GM19455 (cell line): Measurements from ENCODE around the gene VSIR.

ENCODE experiments used
- ATAC-seq: cut with Tn5 transposase; IDR thresholded peaks from one replicate; pipeline ENCODE4 v1.9.1; 2021; ENCODE audit not compliant: unreplicated experiment

VSIR gene

DNA sequence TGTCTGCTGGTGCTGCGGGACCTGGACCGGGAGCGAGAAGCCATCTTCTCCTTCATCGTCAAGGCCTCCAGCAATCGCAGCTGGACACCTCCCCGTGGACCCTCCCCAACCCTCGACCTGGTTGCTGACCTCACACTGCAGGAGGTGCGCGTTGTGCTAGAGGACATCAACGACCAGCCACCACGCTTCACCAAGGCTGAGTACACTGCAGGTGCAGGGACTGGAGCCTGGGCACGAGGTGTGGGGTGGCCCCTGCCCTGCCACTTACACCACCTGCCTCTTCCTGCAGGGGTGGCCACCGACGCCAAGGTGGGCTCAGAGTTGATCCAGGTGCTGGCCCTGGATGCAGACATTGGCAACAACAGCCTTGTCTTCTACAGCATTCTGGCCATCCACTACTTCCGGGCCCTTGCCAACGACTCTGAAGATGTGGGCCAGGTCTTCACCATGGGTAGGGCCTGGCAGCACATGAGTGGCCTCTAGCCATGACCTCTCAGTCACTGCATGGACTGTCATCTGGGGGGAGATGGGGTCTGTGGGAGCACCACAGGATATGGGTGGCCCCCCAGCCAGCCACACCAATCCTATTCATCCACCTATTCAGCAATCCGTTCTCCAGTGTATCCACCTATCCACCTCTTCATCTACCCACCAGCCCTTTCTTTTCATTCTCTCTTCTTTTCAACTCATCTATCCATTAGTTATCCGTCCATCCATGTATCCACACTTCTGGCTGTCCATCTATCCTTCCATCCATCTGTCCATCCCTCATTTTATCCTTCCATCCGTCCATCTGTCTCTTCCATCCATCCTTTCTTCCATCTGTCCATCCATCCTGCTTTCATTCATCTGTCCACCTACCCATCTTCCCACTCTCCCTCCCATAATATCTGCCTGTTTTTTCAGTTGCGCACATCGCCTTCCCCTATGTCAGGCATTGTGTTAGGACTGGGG lies 34.5 kb upstream of the VSIR start:
- no peak for ATAC-seq

DNA sequence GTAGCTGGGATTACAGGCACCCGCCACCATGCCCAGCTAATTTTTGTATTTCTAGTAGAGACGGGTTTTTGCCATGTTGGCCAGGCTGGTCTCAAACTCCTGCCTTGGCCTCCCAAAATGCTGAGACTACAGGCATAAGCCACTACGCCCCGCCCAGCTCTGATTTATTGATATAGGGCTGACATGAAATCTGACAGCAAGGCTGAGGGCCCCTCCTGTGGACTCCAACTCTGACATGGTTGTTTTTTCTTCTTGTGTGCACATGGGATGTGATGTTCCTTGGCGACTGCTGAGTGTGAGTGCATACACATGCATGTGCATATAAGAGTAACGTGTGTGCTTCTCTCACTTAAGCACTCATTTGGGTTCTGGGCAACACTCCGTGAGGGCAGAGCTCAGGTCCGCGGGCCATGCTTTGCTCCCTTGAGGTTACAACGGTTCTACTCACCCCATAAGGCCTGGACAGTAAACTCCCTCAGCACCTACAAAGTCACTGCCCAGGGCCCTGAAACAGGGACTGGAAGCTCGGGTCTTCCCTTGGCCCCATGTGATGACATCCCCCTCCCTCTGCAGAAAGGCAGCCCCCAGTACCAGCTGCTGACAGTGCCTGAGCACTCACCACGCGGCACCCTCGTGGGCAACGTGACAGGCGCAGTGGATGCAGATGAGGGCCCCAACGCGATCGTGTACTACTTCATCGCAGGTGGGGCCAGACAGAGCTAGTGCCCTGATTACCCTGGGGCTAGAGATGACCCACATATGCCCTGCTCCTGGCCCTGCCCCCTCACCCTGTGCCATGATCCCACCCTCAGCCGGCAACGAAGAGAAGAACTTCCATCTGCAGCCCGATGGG lies 33.6 kb upstream of the VSIR start:
- no peak for ATAC-seq

DNA sequence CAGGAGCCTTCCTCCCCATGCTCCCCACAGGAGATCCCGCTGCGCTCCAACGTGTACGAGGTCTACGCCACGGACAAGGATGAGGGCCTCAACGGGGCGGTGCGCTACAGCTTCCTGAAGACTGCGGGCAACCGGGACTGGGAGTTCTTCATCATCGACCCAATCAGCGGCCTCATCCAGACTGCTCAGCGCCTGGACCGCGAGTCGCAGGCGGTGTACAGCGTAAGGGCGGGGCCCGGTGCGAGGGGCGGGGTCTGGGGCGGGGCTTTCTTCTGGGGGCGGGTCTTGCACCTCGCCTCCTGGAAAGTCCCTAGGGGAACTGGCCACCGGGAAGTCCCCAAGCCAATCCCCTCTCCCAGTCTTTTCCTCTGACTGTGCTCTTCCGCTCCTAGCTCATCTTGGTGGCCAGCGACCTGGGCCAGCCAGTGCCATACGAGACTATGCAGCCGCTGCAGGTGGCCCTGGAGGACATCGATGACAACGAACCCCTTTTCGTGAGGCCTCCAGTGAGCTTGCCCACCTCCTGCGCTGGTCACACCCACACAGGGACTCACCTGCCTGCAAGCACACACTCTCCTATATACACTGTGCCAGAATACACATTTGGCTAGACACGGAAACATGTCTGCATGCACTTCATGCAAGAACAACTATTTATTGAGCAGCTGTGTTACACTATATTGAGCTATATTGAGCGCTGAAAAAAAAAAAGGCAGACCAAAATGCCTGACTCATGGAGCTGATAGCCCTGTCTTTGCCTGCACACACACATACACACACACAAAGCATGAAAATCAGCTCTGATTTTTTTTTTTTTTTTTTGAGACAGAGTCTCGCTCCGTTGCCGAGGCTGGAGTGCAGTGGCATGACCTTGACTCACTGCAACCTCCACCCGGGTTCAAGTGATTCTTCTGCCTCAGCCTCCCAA lies 32.7 kb upstream of the VSIR start:
- ATAC-seq: no peak

DNA sequence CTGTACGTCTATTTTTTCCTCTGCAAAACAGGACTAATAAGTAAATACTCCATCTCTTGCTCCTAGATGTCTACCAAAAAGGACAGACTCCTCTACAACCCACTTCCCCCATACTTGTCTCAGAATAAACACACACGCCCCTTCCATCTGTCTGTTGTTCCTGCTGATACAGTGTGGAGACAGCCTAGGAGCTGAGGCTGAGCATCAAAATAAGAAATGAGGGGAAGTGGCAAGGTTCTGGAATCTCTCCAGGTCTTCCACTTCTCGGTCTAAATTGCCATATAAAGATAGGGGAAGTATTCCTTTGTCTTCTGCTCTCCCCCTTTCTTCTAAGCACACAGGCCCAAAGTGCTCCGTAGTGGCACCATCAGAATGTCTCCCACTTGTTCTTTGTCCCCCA lies 30.8 kb upstream of the VSIR start:
- ATAC-seq: no peak

DNA sequence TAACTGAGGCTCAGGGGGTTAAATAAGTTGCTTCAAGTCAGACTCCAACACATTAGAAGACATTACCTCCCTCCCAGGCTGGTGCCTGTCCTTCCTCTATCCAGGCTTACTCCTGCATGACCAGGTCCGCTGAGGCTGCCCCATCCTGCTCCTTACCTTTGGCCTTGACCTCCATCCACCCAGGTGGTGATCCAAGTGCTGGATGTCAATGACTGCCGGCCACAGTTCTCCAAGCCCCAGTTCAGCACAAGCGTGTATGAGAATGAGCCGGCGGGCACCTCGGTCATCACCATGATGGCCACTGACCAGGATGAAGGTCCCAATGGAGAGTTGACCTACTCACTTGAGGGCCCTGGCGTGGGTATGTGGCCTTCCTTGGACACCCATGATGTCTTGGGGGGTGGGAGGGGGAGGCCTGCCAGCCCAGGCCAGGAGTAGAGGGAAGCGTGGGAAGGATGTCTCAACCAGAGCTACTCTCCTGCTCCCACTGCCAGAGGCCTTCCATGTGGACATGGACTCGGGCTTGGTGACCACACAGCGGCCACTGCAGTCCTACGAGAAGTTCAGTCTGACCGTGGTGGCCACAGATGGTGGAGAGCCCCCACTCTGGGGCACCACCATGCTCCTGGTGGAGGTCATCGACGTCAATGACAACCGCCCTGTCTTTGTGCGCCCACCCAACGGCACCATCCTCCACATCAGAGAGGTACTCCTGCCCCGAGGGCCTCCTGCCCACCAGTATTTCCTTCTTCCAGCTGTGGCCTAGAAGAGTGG lies 29.6 kb upstream of the VSIR start:
- ATAC-seq: no peak

DNA sequence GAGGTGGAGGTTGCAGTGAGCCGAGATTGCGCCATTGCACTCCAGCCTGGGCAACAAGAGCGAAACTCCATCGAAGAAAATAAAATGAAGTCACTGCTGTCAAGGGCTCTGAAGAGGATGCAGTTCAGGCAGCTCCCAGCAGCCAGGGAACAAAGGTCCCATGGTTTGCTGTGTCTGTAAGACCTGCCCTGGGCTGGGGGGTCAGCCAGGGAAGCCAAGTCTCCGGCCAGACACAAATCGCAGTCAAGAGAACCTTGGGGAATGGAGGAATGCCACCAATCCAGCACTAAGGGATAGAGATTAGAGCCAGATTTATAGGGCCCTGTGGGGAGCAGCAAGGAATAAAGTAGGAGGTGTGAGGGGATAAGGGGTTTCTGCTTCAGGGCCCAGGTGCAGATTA lies 28.9 kb upstream of the VSIR start:
- no peak for ATAC-seq

DNA sequence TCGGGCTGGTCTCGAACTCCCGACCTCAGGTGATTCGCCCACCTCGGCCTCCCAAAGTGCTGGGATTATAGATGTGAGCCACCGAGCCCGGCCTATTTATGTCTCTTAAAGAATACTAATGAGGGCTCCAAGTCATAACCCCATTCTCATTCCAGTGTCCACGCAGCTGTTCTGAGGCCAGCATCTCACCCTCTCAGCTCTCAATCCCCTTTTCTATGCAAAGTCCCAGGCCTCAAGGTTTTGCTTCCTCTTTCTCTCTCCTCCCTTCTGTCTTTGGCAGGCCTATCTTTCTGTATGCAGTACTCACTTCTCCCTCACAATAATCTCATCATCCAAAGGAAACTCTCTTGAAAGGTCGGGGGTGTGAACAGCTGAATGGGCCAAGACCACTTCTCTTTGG lies 28.0 kb upstream of the VSIR start:
- ATAC-seq: peak; percentile 85

DNA sequence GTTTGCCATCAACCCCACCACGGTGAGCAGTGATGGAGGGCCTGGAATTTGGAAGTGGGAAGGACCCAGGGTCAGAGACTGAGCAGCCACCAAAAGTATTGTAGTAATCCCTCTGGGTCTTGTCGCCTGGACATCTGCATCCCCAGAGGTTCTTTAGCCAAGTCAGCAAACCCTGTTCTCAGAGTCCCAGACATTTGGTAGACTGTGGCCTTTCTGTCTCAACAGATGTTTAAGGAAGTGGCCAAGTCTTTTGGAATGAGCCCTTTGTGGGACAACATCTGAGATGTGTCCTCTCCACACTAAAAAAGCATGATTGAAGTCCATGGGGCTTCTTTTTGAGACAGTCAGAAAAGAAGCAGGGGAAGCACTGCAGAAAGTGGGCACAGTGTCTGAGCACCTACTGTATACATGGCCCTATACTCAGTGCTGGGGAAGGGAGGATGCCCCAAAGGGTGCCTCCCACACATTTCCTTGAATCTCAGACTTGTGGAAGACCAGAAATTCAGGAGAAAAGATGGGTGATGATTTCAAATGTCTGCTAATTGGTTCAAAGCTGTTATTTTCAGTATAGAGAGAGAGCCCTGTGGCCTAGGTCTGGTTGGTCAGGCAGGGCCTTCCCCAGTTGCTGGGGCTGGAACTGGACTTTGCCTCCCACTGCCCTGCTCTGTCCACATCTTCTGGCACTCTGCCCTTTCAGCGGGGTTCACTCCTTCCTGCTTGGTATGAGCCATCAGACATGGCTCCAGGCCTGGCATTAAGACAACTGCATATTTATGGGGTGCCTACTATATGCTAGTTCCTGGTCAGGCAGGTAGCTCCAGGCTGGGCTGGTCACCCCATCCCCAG lies 26.5 kb upstream of the VSIR start:
- ATAC-seq: no peak

DNA sequence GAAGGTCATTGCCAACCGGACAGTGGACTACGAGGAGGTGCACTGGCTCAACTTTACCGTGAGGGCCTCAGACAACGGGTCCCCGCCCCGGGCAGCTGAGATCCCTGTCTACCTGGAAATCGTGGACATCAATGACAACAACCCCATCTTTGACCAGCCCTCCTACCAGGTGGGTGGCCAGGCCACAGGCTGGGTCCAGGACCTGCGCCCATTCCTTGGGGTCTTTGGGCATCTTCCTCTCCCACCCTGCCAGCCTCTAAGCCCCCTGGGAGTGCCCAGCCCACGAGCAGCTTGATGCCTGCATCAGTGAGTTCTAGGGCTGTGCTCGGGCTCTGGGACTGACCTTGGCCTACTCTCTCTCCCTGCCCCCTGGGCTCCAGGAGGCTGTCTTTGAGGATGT lies 25.8 kb upstream of the VSIR start:
- no peak for ATAC-seq

DNA sequence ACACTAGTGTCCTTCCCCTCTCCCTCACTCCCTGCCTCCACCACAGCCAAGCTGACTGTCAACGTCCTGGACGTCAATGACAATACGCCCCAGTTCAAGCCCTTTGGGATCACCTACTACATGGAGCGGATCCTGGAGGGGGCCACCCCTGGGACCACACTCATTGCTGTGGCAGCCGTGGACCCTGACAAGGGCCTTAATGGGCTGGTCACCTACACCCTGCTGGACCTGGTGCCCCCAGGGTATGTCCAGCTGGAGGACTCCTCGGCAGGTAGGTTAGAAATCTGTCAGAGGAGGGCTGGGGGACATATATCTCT lies 24.9 kb upstream of the VSIR start:
- ATAC-seq: no peak

DNA sequence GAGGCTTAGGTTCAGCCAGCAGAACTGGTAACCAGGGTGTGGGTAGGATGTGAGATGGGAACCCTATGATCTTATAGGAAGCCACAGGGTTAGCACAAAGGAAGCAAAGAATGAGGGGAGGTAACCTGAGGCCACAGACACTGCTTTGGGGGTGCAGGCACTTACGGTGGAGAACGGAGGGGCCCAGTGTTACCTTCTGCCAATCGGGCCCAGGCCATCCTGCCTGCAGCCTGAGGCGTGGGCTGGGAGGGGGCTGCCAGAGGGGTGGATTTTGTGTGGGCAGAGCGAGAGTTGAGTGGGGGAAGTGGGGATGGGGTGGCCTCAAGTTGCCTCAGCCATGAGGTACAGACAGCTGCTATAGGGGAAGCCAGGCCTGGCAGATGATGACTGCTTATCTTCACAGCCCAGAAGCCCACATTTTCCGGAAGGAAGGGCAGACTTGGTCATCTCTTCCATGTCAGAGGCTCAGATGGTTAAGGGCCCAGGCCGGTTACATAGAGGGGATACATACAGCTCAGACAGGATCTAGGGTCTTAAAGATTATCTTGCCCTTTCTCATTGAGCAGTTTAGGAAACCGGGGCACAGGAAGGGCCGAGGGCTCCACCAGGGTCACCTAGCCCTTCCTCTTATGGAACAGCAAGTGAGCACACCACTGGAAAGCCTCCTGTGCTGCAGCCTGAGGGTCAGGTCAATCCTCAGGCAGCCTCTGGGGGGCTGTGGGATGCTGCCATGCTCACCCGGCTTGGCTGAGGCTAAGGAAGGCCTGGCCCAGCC lies 24.4 kb upstream of the VSIR start:
- no peak for ATAC-seq

DNA sequence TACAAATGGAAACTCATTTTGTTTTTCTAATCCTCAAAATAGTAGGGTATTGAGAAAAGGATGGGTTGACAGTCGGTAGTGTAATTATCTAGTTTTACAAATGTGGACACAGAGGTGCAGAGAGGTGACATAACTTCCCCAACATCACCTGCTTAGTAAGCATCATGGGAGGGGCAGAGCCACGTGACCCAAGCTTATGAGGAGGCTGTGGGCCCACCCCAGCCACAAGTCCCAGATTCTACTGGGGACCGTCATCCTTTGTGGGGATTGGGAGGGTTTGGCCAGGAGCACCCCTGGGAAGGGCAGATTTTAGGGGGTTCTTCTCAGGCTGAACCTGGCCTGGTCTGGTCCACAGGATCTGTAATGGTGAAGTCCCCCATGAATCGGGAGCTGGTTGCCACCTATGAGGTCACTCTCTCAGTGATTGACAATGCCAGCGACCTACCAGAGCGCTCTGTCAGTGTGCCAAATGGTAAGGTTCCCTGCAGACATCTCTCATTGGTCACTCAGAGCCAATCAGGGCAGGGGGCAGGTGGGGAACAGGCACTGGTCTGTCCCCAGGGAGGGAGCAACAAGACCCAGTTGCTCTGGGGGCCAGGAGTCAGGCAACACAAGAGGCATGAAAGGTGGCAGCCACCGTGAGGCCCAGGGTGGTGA lies 23.6 kb upstream of the VSIR start:
- ATAC-seq: no peak

DNA sequence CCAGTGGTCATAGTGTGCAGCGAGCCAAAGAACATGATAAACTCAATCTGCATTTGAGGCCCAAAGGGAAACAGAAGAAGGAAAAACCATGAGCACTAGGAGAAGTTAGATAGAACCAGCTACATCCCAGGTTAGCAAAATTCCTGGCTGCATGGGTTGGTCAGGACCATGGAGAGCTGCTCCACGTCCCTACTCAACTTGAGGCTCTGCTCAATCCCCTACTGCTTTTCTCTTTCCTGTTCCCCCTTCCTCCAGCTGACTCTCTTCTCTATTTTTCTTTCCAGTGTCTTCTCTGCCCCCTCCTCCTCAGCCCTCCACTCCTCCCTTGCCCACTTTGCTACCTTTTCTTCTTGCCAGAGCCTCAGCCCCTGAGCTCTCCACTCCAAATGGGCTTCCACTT lies 21.9 kb upstream of the VSIR start:
- no peak for ATAC-seq

DNA sequence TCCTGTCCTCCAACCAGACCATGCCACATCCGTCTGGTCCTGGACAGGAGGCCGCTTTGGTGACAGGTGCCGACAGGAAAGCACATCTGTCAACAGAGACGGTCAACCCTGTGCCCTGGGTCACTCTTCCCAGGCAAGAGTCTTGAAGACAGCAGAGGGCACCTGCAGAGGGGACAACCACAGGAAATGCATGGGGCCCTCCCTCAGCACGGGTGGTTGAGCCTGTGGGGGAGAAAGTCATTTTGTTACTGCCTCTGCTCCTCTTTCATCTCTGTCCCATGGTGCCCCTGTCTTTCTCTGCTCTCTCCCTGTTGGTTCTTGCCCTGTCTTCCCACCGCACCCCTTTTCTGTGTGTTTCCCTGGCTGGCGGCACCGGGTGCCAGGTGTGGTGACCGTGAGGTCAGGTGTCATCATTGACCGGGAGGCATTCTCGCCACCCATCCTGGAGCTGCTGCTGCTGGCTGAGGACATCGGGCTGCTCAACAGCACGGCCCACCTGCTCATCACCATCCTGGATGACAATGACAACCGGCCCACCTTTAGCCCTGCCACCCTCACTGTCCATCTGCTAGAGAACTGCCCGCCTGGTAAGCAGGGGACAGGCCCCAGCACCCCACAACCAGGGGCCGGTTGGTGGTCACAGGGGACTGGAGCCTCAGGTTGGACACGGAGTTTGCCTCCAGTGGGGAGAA lies 17.6 kb upstream of the VSIR start:
- ATAC-seq: no peak

DNA sequence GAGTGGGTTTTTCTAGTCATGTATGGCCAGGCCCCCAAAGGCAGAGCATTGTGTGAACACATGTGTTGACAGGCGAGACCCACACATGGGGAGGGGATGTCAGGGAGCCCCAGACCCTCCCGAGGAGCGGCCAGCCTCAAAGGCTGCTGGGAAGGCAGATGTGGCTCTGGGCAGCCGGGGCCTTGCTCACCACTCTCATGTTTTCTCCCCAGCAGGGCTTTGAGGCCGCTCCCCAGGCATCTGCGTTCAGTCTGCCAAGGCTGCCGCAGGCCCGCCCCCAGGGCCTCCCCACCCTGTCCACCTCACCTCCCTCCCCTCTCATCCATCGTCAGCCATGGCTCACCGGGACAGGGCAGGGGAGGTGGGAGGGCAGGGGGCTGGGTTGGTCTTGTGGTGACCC lies 16.6 kb upstream of the VSIR start:
- no peak for ATAC-seq

DNA sequence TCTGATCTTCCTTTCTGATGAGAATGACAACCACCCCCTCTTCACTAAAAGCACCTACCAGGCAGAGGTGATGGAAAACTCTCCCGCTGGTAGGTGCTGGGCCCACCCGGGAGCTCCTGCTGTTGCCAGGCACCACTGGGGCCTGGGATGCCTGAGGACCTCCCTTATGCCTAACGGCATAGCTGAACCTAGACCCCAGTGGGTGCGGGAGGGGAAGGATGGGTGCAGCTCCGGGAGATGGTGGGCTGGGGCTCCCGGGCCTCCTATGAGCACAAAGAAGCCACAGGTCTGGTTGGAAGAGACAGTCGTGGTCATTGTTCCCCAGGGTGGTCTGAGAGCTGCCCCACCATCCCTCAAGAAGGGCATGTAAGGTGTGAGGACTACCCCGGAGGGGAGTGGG lies 15.6 kb upstream of the VSIR start:
- no peak for ATAC-seq

DNA sequence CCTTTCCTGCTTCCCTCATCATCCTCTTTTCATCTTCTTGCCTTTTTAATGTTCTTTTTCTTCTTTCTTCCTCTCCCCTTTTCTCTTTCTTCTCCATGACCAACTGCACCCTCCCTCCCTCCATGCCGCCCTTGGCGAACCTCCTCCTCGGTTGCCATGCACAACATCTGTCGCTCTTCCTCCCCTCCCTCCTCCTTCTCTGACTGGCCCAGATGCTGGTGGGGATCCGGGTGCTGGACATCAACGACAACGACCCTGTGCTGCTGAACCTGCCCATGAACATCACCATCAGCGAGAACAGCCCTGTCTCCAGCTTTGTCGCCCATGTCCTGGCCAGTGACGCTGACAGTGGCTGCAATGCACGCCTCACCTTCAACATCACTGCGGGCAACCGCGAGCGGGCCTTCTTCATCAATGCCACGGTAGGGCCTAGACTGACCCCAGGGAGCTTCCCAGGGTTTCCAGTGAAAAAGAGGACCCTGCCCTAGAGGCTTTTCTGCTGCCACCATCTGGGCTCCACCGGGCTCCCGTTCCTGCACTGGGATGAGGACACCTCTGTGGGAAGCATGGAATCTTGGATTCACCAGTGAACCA lies 11.5 kb upstream of the VSIR start:
- no peak for ATAC-seq
